ENCODE data around the gene TMEM80.

- TF ChIP-seq CTCF (IDR thresholded peaks at IDR 0.05) (no peak), POLR2A (IDR thresholded peaks at IDR 0.05) (peak in 1 of 2 donors; percentile 4)
Measured at GRCh38 chr11:706439-706956, 10.9 kb downstream of the TMEM80 start.
